ENCODE measurements around the gene CLNK.

The CLNK gene

GRCh38 chr4:10703156-10703555, 18.6 kb upstream of the CLNK start:
- no peak for DNase-seq
- in situ Hi-C loops (cut with MboI; ENCODE audit: low pct_unique_long_range_greater_than_20kb, low sequenced_read_pairs), result no loop called here

- in situ Hi-C loops (cut with MboI; ENCODE audit: low pct_unique_long_range_greater_than_20kb, low sequenced_read_pairs), result no loop called here
- DNase-seq, result no peak
Observed at GRCh38 chr4:10701702-10702460, 17.3 kb upstream of the CLNK start.

- in situ Hi-C loops (cut with MboI; ENCODE audit: low pct_unique_long_range_greater_than_20kb, low sequenced_read_pairs), result no loop called here
- DNase-seq, result no peak
Observed at GRCh38 chr4:10701161-10701560, 16.6 kb upstream of the CLNK start.

GRCh38 chr4:10698172-10698571, 13.6 kb upstream of the CLNK start:
- in situ Hi-C loops (cut with MboI; ENCODE audit: low pct_unique_long_range_greater_than_20kb, low sequenced_read_pairs), result no loop called here
- no peak for DNase-seq

- in situ Hi-C loops (cut with MboI; ENCODE audit: low pct_unique_long_range_greater_than_20kb, low sequenced_read_pairs), result no loop called here
- no peak for DNase-seq
Observed at GRCh38 chr4:10697086-10697485, 12.5 kb upstream of the CLNK start.

- DNase-seq, result no peak
- in situ Hi-C loops (cut with MboI; ENCODE audit: low pct_unique_long_range_greater_than_20kb, low sequenced_read_pairs), result no loop called here
Observed at GRCh38 chr4:10696253-10696652, 11.7 kb upstream of the CLNK start.

- in situ Hi-C loops (cut with MboI; ENCODE audit: low pct_unique_long_range_greater_than_20kb, low sequenced_read_pairs), result no loop called here
- no peak for DNase-seq
Observed at GRCh38 chr4:10694828-10695209, 10.3 kb upstream of the CLNK start.

- in situ Hi-C loops (cut with MboI; ENCODE audit: low pct_unique_long_range_greater_than_20kb, low sequenced_read_pairs), result no loop called here
Observed at GRCh38 chr4:10694151-10694827, 9.7 kb upstream of the CLNK start.

GRCh38 chr4:10691651-10692050, 7.1 kb upstream of the CLNK start:
- no peak for DNase-seq
- in situ Hi-C loops (cut with MboI; ENCODE audit: low pct_unique_long_range_greater_than_20kb, low sequenced_read_pairs), result no loop called here

More at GRCh38 chr4:10694151-10694827, 9.7 kb upstream of the CLNK start:
- DNase-seq, result no peak

- no peak for DNase-seq
- in situ Hi-C loops (cut with MboI; ENCODE audit: low pct_unique_long_range_greater_than_20kb, low sequenced_read_pairs), result no loop called here
Observed at GRCh38 chr4:10690185-10690907, 5.8 kb upstream of the CLNK start.

GRCh38 chr4:10688846-10689245, 4.3 kb upstream of the CLNK start:
- DNase-seq, result no peak
- in situ Hi-C loops (cut with MboI; ENCODE audit: low pct_unique_long_range_greater_than_20kb, low sequenced_read_pairs), result no loop called here

GRCh38 chr4:10688022-10688421, 3.5 kb upstream of the CLNK start:
- in situ Hi-C loops (cut with MboI; ENCODE audit: low pct_unique_long_range_greater_than_20kb, low sequenced_read_pairs), result no loop called here
- no peak for DNase-seq

- DNase-seq, result no peak
- in situ Hi-C loops (cut with MboI; ENCODE audit: low pct_unique_long_range_greater_than_20kb, low sequenced_read_pairs), result no loop called here
Observed at GRCh38 chr4:10687526-10687925, 3.0 kb upstream of the CLNK start.

- in situ Hi-C loops (cut with MboI; ENCODE audit: low pct_unique_long_range_greater_than_20kb, low sequenced_read_pairs), result no loop called here
- no peak for DNase-seq
Observed at GRCh38 chr4:10682397-10682796, 2.2 kb downstream of the CLNK start.

- no peak for DNase-seq
Observed at GRCh38 chr4:10677796-10678497, 6.6 kb downstream of the CLNK start.

GRCh38 chr4:10673817-10674369, 10.7 kb downstream of the CLNK start:
- DNase-seq, result no peak
- in situ Hi-C loops (cut with MboI; ENCODE audit: low pct_unique_long_range_greater_than_20kb, low sequenced_read_pairs), result no loop called here

More at GRCh38 chr4:10677796-10678497, 6.6 kb downstream of the CLNK start:
- in situ Hi-C loops (cut with MboI; ENCODE audit: low pct_unique_long_range_greater_than_20kb, low sequenced_read_pairs), result no loop called here

- in situ Hi-C loops (cut with MboI; ENCODE audit: low pct_unique_long_range_greater_than_20kb, low sequenced_read_pairs), result no loop called here
- no peak for DNase-seq
Observed at GRCh38 chr4:10672379-10672778, 12.2 kb downstream of the CLNK start.

GRCh38 chr4:10671799-10672198, 12.8 kb downstream of the CLNK start:
- in situ Hi-C loops (cut with MboI; ENCODE audit: low pct_unique_long_range_greater_than_20kb, low sequenced_read_pairs), result no loop called here
- no peak for DNase-seq

GRCh38 chr4:10671366-10671765, 13.2 kb downstream of the CLNK start:
- in situ Hi-C loops (cut with MboI; ENCODE audit: low pct_unique_long_range_greater_than_20kb, low sequenced_read_pairs), result no loop called here
- no peak for DNase-seq
